ENCODE results near the gene VWA5B1.

DNA sequence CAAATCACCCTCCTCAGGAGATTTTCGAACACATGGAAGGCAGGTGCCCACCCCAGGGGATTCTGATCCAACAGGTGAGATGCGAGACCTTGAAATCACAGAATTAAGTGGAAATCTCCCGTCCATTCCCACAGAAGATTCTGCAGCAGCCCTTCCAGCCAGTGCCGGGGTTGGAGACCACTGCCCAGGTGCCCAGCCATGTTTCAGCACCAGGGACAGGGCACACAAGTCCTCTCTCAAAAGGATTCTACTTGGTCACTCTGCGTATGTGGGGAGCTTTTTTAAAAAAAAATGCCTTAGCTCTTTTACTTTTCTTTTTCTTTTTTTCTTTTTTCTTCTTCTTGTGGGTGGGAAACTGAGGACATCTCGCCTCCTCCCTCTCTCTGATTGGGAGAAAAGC, 80.7 kb downstream of the VWA5B1 start:
- TF ChIP-seq CTCF (IDR thresholded peaks at IDR 0.05) (no peak), POLR2A (IDR thresholded peaks at IDR 0.05) (no peak), POLR2AphosphoS5 (IDR thresholded peaks at IDR 0.05) (no peak)

Data from prostate gland (tissue), 2 donors.